H54 (cell line): ENCODE measurements around the gene TOR1A.

Experiments used
- DNase-seq: peaks from one replicate; pipeline ENCODE4 v3.0.0; 2011; ENCODE audit warnings: low spot score, mixed read lengths; ENCODE audit not compliant: insufficient read length
- FAIRE-seq: peaks from 3 replicates; lab custom pipeline; 2011; peaks lifted over from hg19 to GRCh38; lab: Jason Lieb, UNC
- POLR2A ChIP-seq: IDR thresholded peaks from 2 replicates; pipeline ENCODE4 v1.6.1; 2011; ENCODE audit warnings: low read depth, mild to moderate bottlenecking, low read length

TOR1A gene

GRCh38 chr9:129774791-129775447, 49.0 kb downstream of the TOR1A start:
- no peak for TF ChIP-seq POLR2A
- DNase-seq (no peak), FAIRE-seq (no peak)

- FAIRE-seq (peak; percentile 75), DNase-seq (no peak)
- no peak for TF ChIP-seq POLR2A
These were observed 50.5 kb downstream of the TOR1A start for GRCh38 chr9:129773262-129774048.

- TF ChIP-seq POLR2A: no peak
- DNase-seq (no peak), FAIRE-seq (no peak)
These were observed 53.2 kb downstream of the TOR1A start for GRCh38 chr9:129770741-129771140.

DNA sequence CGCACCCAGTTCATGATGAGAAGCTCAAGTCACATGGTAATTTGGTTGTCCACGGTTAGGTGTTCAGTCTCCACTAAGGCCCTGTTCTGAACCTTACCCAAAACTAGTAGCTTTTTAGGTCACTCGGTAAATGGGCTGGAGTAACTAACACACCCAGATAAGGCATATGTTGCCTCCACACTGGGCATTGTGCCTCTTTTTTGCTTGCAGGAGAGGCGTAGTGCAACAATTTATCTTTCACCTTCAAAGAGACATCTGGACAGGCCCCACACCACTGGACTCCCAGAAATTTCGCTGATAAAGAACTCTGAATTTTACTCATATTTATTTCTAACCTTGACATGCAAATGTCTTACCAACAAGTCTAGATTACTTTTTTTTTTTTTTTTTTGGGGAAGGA, 54.3 kb downstream of the TOR1A start:
- TF ChIP-seq POLR2A: no peak
- FAIRE-seq: no peak
- no peak for DNase-seq

GRCh38 chr9:129768486-129768885, 55.5 kb downstream of the TOR1A start:
- no peak for DNase-seq
- no peak for TF ChIP-seq POLR2A
- no peak for FAIRE-seq

- FAIRE-seq: no peak
- no peak for DNase-seq
These were observed 58.1 kb downstream of the TOR1A start for GRCh38 chr9:129765764-129766317.

DNA sequence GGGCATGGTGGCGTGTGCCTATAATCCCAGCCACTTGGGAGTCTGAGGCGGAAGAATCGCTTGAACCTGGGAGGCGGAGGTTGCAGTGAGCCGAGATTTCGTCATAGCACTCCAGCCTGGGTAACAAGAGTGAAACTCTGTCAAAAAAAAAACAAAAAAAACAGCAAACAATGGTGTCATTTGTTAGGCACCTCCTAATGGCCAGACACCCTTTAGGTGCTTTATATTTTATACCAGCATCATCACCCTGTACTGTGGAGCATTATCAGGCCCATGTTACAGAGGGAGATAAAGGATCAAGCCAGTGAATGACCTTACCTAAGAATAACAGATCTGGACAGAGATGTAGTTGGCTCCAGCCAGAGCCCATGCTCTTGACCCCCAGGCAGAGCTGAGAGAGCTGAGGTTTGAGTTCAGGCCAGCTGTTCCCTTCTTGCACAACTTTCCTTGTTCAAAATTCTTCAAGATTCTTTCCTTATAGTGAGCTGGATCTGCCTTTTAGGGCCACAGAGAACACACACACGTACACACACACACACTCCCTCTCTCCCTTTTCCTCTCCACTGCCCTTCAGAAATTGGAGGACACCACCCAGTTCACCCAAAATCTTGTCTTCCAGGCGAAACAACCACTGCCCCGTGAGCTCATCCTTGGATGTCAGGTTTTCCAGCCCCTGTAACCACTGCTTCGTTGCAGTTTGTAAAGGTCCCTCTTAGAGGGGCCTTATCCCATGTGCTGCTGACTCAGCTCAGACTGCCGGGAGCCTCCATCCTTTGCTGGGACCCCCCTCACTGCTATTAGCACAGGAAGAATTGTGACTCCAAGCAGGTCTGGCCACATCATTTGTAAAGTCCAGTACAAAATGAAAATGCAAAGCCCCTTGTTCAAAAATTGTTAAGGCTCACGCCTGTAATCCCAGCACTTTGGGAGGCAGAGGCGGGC, 60.7 kb downstream of the TOR1A start:
- FAIRE-seq: no peak

More at GRCh38 chr9:129765764-129766317, 58.1 kb downstream of the TOR1A start:
- TF ChIP-seq POLR2A: no peak

More for the DNA sequence above, 60.7 kb downstream of the TOR1A start:
- DNase-seq: no peak
- TF ChIP-seq POLR2A: no peak
